Measurements from ENCODE around the gene RBBP8. TPM values are rescaled to one million over a fixed set of nuclear protein-coding genes. Genes with fewer than 3 reads are reported as not detected.

The RBBP8 gene
- polyA plus RNA-seq, 1 donor from 2014 or later, result 19.5 TPM

- no peak overlapping the region for H3K27ac ChIP-seq (ENCODE audit: low read length)
- H3F3A ChIP-seq (ENCODE audit: insufficient read depth, low read length, poor library complexity, severe bottlenecking), result no peaks in the 10 kb centered on the region
- no peaks in the 10 kb centered on the region for H4K20me1 ChIP-seq (ENCODE audit: insufficient read depth)
- H3K4me2 ChIP-seq (ENCODE audit: low read length), result no peak overlapping the region
- no peaks in the 10 kb centered on the region for H3K36me3 ChIP-seq (ENCODE audit: insufficient read depth, low read length)
- H3K79me2 ChIP-seq (replicated peaks; ENCODE audit: insufficient read depth, low read length), result no peaks in the 10 kb centered on the region
- no peak overlapping the region for H3K9ac ChIP-seq (ENCODE audit: low read length)
- no peak overlapping the region for H2AFZ ChIP-seq (ENCODE audit: low read depth, low read length)
- TF ChIP-seq RAD21 (conservative IDR thresholded peaks at IDR 0.05), result no peak
- TF ChIP-seq SMC3 (conservative IDR thresholded peaks at IDR 0.05; ENCODE audit: poor library complexity), result no peak
- no peaks in the 10 kb centered on the region for H3K27me3 ChIP-seq (ENCODE audit: insufficient read depth, low read depth, low read length)
- H3K9me3 ChIP-seq (ENCODE audit: low read length), result no peaks in the 10 kb centered on the region
- no peak overlapping the region for H3K4me3 ChIP-seq (ENCODE audit: low read length)
- no peaks in the 10 kb centered on the region for H3K9me2 ChIP-seq (ENCODE audit: insufficient read depth, low read length)
These were observed 13.1 kb downstream of the RBBP8 start for GRCh38 chr18:22946217-22946616.

- H3F3A ChIP-seq (ENCODE audit: insufficient read depth, low read length, poor library complexity, severe bottlenecking), result no peaks in the 10 kb centered on the region
- TF ChIP-seq POLR2AphosphoS5 (IDR thresholded peaks at IDR 0.05) (no peak), EZH2 (IDR thresholded peaks at IDR 0.05; ENCODE audit: borderline replicate concordance, insufficient read depth, low read length, poor library complexity, severe bottlenecking) (no peak), TAF1 (IDR thresholded peaks at IDR 0.05; ENCODE audit: low read depth) (no peak), RAD21 (conservative IDR thresholded peaks at IDR 0.05) (no peak), MXI1 (conservative IDR thresholded peaks at IDR 0.05; ENCODE audit: poor library complexity, severe bottlenecking) (no peak), EP300 (conservative IDR thresholded peaks at IDR 0.05; ENCODE audit: poor library complexity, severe bottlenecking) (no peak), SMC3 (conservative IDR thresholded peaks at IDR 0.05; ENCODE audit: poor library complexity) (no peak)
- TF ChIP-seq, protein P1, sequence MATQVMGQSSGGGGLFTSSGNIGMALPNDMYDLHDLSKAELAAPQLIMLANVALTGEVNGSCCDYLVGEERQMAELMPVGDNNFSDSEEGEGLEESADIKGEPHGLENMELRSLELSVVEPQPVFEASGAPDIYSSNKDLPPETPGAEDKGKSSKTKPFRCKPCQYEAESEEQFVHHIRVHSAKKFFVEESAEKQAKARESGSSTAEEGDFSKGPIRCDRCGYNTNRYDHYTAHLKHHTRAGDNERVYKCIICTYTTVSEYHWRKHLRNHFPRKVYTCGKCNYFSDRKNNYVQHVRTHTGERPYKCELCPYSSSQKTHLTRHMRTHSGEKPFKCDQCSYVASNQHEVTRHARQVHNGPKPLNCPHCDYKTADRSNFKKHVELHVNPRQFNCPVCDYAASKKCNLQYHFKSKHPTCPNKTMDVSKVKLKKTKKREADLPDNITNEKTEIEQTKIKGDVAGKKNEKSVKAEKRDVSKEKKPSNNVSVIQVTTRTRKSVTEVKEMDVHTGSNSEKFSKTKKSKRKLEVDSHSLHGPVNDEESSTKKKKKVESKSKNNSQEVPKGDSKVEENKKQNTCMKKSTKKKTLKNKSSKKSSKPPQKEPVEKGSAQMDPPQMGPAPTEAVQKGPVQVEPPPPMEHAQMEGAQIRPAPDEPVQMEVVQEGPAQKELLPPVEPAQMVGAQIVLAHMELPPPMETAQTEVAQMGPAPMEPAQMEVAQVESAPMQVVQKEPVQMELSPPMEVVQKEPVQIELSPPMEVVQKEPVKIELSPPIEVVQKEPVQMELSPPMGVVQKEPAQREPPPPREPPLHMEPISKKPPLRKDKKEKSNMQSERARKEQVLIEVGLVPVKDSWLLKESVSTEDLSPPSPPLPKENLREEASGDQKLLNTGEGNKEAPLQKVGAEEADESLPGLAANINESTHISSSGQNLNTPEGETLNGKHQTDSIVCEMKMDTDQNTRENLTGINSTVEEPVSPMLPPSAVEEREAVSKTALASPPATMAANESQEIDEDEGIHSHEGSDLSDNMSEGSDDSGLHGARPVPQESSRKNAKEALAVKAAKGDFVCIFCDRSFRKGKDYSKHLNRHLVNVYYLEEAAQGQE (IDR thresholded peaks at IDR 0.05; ENCODE audit: borderline replicate concordance), result no peak
- TF ChIP-seq, protein P2, sequence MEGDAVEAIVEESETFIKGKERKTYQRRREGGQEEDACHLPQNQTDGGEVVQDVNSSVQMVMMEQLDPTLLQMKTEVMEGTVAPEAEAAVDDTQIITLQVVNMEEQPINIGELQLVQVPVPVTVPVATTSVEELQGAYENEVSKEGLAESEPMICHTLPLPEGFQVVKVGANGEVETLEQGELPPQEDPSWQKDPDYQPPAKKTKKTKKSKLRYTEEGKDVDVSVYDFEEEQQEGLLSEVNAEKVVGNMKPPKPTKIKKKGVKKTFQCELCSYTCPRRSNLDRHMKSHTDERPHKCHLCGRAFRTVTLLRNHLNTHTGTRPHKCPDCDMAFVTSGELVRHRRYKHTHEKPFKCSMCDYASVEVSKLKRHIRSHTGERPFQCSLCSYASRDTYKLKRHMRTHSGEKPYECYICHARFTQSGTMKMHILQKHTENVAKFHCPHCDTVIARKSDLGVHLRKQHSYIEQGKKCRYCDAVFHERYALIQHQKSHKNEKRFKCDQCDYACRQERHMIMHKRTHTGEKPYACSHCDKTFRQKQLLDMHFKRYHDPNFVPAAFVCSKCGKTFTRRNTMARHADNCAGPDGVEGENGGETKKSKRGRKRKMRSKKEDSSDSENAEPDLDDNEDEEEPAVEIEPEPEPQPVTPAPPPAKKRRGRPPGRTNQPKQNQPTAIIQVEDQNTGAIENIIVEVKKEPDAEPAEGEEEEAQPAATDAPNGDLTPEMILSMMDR (IDR thresholded peaks at IDR 0.05; ENCODE audit: poor library complexity, severe bottlenecking), result no peak
These were observed 13.7 kb downstream of the RBBP8 start for GRCh38 chr18:22946846-22947245.

GRCh38 chr18:22951823-22952222 is 18.7 kb downstream of the RBBP8 start:
- no peaks in the 10 kb centered on the region for H3K27me3 ChIP-seq (ENCODE audit: insufficient read depth, low read depth, low read length)
- no peak overlapping the region for H2AFZ ChIP-seq (ENCODE audit: low read depth, low read length)
- no peaks in the 10 kb centered on the region for H3K79me2 ChIP-seq (replicated peaks; ENCODE audit: insufficient read depth, low read length)
- H3K4me3 ChIP-seq (ENCODE audit: low read length), result no peak overlapping the region
- TF ChIP-seq RAD21 (conservative IDR thresholded peaks at IDR 0.05) (no peak), EZH2 (IDR thresholded peaks at IDR 0.05; ENCODE audit: borderline replicate concordance, insufficient read depth, low read length, poor library complexity, severe bottlenecking) (no peak), MXI1 (conservative IDR thresholded peaks at IDR 0.05; ENCODE audit: poor library complexity, severe bottlenecking) (no peak), EP300 (conservative IDR thresholded peaks at IDR 0.05; ENCODE audit: poor library complexity, severe bottlenecking) (no peak), TAF1 (IDR thresholded peaks at IDR 0.05; ENCODE audit: low read depth) (no peak), SMC3 (conservative IDR thresholded peaks at IDR 0.05; ENCODE audit: poor library complexity) (no peak), POLR2AphosphoS5 (IDR thresholded peaks at IDR 0.05) (no peak)
- TF ChIP-seq, protein P1 (IDR thresholded peaks at IDR 0.05; ENCODE audit: borderline replicate concordance), result no peak
- H4K20me1 ChIP-seq (ENCODE audit: insufficient read depth), result no peaks in the 10 kb centered on the region
- H3K9me2 ChIP-seq (ENCODE audit: insufficient read depth, low read length), result no peaks in the 10 kb centered on the region
- H3K9ac ChIP-seq (ENCODE audit: low read length), result no peak overlapping the region
- no peak overlapping the region for H3K4me2 ChIP-seq (ENCODE audit: low read length)
- H3F3A ChIP-seq (ENCODE audit: insufficient read depth, low read length, poor library complexity, severe bottlenecking), result no peaks in the 10 kb centered on the region
- H3K9me3 ChIP-seq (ENCODE audit: low read length), result no peaks in the 10 kb centered on the region
- no peaks in the 10 kb centered on the region for H3K36me3 ChIP-seq (ENCODE audit: insufficient read depth, low read length)
- no peak overlapping the region for H3K27ac ChIP-seq (ENCODE audit: low read length)

More at GRCh38 chr18:22946846-22947245, 13.7 kb downstream of the RBBP8 start:
- no peak overlapping the region for H2AFZ ChIP-seq (ENCODE audit: low read depth, low read length)
- no peak overlapping the region for H3K4me3 ChIP-seq (ENCODE audit: low read length)
- H3K27me3 ChIP-seq (ENCODE audit: insufficient read depth, low read depth, low read length), result no peaks in the 10 kb centered on the region
- no peaks in the 10 kb centered on the region for H3K9me2 ChIP-seq (ENCODE audit: insufficient read depth, low read length)
- H3K4me2 ChIP-seq (ENCODE audit: low read length), result no peak overlapping the region
- H4K20me1 ChIP-seq (ENCODE audit: insufficient read depth), result no peaks in the 10 kb centered on the region
- no peaks in the 10 kb centered on the region for H3K9me3 ChIP-seq (ENCODE audit: low read length)
- H3K36me3 ChIP-seq (ENCODE audit: insufficient read depth, low read length), result no peaks in the 10 kb centered on the region
- H3K79me2 ChIP-seq (replicated peaks; ENCODE audit: insufficient read depth, low read length), result no peaks in the 10 kb centered on the region
- no peak overlapping the region for H3K9ac ChIP-seq (ENCODE audit: low read length)
- no peak overlapping the region for H3K27ac ChIP-seq (ENCODE audit: low read length)
